Osteoblast (primary cell): ENCODE data around the gene RPS6KA2. TPM values are rescaled to one million over a fixed set of nuclear protein-coding genes. Genes with fewer than 3 reads are reported as not detected.

ENCODE experiments used
- DNase-seq: peaks from one replicate; pipeline ENCODE4 v3.0.0; 2011; ENCODE audit warnings: low spot score, mixed read lengths; ENCODE audit not compliant: insufficient read length; ENCODE audit errors: missing footprints
- H2AFZ ChIP-seq: 2 replicates; pipeline ENCODE4 v1.6.0; 2011; ENCODE audit warnings: mild to moderate bottlenecking, low read length
- H3K27ac ChIP-seq: 2 replicates; pipeline ENCODE4 v1.5.1; 2011; ENCODE audit warnings: mild to moderate bottlenecking, low read depth, low read length, moderate library complexity
- H3K27me3 ChIP-seq: 2 replicates; pipeline ENCODE4 v1.6.0; 2012; ENCODE audit warnings: mild to moderate bottlenecking, control low read depth, inconsistent platforms, low read length, moderate library complexity; ENCODE audit not compliant: insufficient read depth
- H3K36me3 ChIP-seq: 2 replicates; pipeline ENCODE4 v1.5.1; 2011; ENCODE audit warnings: mild to moderate bottlenecking, low read length, control low read depth, moderate library complexity; ENCODE audit not compliant: insufficient read depth
- H3K4me1 ChIP-seq: 2 replicates; pipeline ENCODE4 v1.5.1; 2011; ENCODE audit warnings: mild to moderate bottlenecking, low read length, control low read depth, moderate library complexity; ENCODE audit not compliant: insufficient read depth
- H3K4me2 ChIP-seq: 2 replicates; pipeline ENCODE4 v1.6.0; 2011; ENCODE audit warnings: mild to moderate bottlenecking, low read length; ENCODE audit not compliant: insufficient read depth
- H3K4me3 ChIP-seq: fragments of 200-600 bp; sonication (generic); 3 replicates; pipeline ENCODE4 v1.5.1; 2012; ENCODE audit warnings: mild to moderate bottlenecking, low read length, inconsistent platforms; ENCODE audit not compliant: insufficient read depth
- H3K79me2 ChIP-seq: 2 replicates; pipeline ENCODE4 v1.6.0; 2012; ENCODE audit warnings: mild to moderate bottlenecking, low read length, control low read depth, inconsistent platforms; ENCODE audit not compliant: insufficient read depth
- H3K9me3 ChIP-seq: 2 replicates; pipeline ENCODE4 v1.5.1; 2011; ENCODE audit warnings: low read depth, low read length, control low read depth
- H4K20me1 ChIP-seq: 2 replicates; pipeline ENCODE4 v1.6.0; 2012; ENCODE audit warnings: mild to moderate bottlenecking, low read length, control low read depth; ENCODE audit not compliant: insufficient read depth
- CTCF ChIP-seq: IDR thresholded peaks from 2 replicates; pipeline ENCODE4 v1.5.1; 2011; ENCODE audit warnings: mild to moderate bottlenecking, low read depth, low read length, moderate library complexity; ENCODE audit errors: extremely low read depth
- total RNA-seq: library from RNA; depleted of rRNA; stranded (reverse); fragments of >200 nt; gene quantifications from 2 replicates; pipeline ENCODE4 v1.2.3, GENCODE V29; 2012

The RPS6KA2 gene
- total RNA-seq, 1 donor = 113 TPM

GRCh38 chr6:166600931-166601330 lies 26.1 kb downstream of the RPS6KA2 start:
- no peaks in the 10 kb centered on the region for H3K36me3 ChIP-seq
- peak overlapping the region; percentile 38 for H3K27ac ChIP-seq
- no peaks in the 10 kb centered on the region for H4K20me1 ChIP-seq
- no peaks in the 10 kb centered on the region for H3K9me3 ChIP-seq
- no peak overlapping the region for H2AFZ ChIP-seq
- no peaks in the 10 kb centered on the region for H3K27me3 ChIP-seq
- peaks cover 81% of the 10 kb centered on the region for H3K79me2 ChIP-seq
- H3K4me2 ChIP-seq = no peak overlapping the region
- TF ChIP-seq CTCF = no peak
- peak; percentile 88 for DNase-seq
- no peak overlapping the region for H3K4me3 ChIP-seq
- H3K4me1 ChIP-seq = peaks cover 50% of the 10 kb centered on the region

GRCh38 chr6:166599205-166599604 lies 27.8 kb downstream of the RPS6KA2 start:
- no peaks in the 10 kb centered on the region for H4K20me1 ChIP-seq
- no peaks in the 10 kb centered on the region for H3K36me3 ChIP-seq
- H2AFZ ChIP-seq = no peak overlapping the region
- peak overlapping the region; percentile 100 for H3K27ac ChIP-seq
- no peak overlapping the region for H3K4me3 ChIP-seq
- H3K4me2 ChIP-seq = peak overlapping the region; percentile 63
- DNase-seq = no peak
- H3K27me3 ChIP-seq = no peaks in the 10 kb centered on the region
- no peak for TF ChIP-seq CTCF
- peaks cover 64% of the 10 kb centered on the region for H3K79me2 ChIP-seq
- peaks cover 65% of the 10 kb centered on the region for H3K4me1 ChIP-seq
- no peaks in the 10 kb centered on the region for H3K9me3 ChIP-seq

GRCh38 chr6:166598441-166599138 lies 28.5 kb downstream of the RPS6KA2 start:
- Histone ChIP-seq H3K79me2 (peaks cover 60% of the 10 kb centered on the region), H3K4me3 (peak overlapping the region; percentile 31), H3K4me1 (peaks cover 65% of the 10 kb centered on the region), H4K20me1 (no peaks in the 10 kb centered on the region), H2AFZ (peak overlapping the region; percentile 69), H3K9me3 (no peaks in the 10 kb centered on the region), H3K27ac (peak overlapping the region; percentile 100), H3K27me3 (no peaks in the 10 kb centered on the region), H3K4me2 (peak overlapping the region; percentile 63), H3K36me3 (no peaks in the 10 kb centered on the region)
- peak; percentile 91 for DNase-seq
- no peak for TF ChIP-seq CTCF

GRCh38 chr6:166597711-166598440 lies 29.2 kb downstream of the RPS6KA2 start:
- no peaks in the 10 kb centered on the region for H4K20me1 ChIP-seq
- peak overlapping the region; percentile 63 for H3K4me2 ChIP-seq
- no peak overlapping the region for H2AFZ ChIP-seq
- TF ChIP-seq CTCF = no peak
- no peak for DNase-seq
- H3K4me3 ChIP-seq = no peak overlapping the region
- no peaks in the 10 kb centered on the region for H3K9me3 ChIP-seq
- peaks cover 67% of the 10 kb centered on the region for H3K4me1 ChIP-seq
- no peaks in the 10 kb centered on the region for H3K27me3 ChIP-seq
- H3K27ac ChIP-seq = peak overlapping the region; percentile 100
- H3K79me2 ChIP-seq = peaks cover 60% of the 10 kb centered on the region
- no peaks in the 10 kb centered on the region for H3K36me3 ChIP-seq
